ENCODE results near the gene IKZF3. TPM values are rescaled to one million over a fixed set of nuclear protein-coding genes. Genes with fewer than 3 reads are reported as not detected.

IKZF3 gene
- polyA plus RNA-seq, 2 donors, result 0.52 to 0.84 TPM

- Histone ChIP-seq H3K27ac (ENCODE audit: low read depth in 2 of 2, low read length in 1 of 2) (no peak overlapping the region), H3K9me3 (ENCODE audit: control insufficient read depth in 2 of 2, insufficient read depth in 1 of 2, low read depth in 1 of 2, low read length in 1 of 2) (peaks cover 7 to 8% of the 10 kb centered on the region in 2 donors), H3K36me3 (ENCODE audit: control insufficient read depth in 2 of 2, insufficient read depth in 2 of 2, low read length in 1 of 2) (no peaks in the 10 kb centered on the region), H3K4me1 (ENCODE audit: control insufficient read depth in 2 of 2, insufficient read depth in 2 of 2, low read length in 1 of 2) (no peaks in the 10 kb centered on the region), H3K4me3 (ENCODE audit: low read depth in 1 of 2, low read length in 2 of 2) (no peak overlapping the region), H3K27me3 (ENCODE audit: control insufficient read depth in 1 of 2, insufficient read depth in 2 of 2, low read length in 2 of 2) (no peaks in the 10 kb centered on the region)
- 95 to 96% methylated on average over 5 of the region's 5 CpGs for whole genome bisulfite sequencing, 2 donors
Observed at GRCh38 chr17:39823407-39824054, 40.6 kb downstream of the IKZF3 start.

GRCh38 chr17:39822051-39822451, 42.1 kb downstream of the IKZF3 start:
- H3K4me3 ChIP-seq (ENCODE audit: low read depth in 1 of 2, low read length in 2 of 2), result no peak overlapping the region
- no peak overlapping the region for H3K27ac ChIP-seq (ENCODE audit: low read depth in 2 of 2, low read length in 1 of 2)
- H3K27me3 ChIP-seq (ENCODE audit: control insufficient read depth in 1 of 2, insufficient read depth in 2 of 2, low read length in 2 of 2), result no peaks in the 10 kb centered on the region
- no peaks in the 10 kb centered on the region for H3K4me1 ChIP-seq (ENCODE audit: control insufficient read depth in 2 of 2, insufficient read depth in 2 of 2, low read length in 1 of 2)
- WGBS, 2 donors, result 80 to 88% methylated on average over 2 of the region's 2 CpGs
- peaks cover 7 to 8% of the 10 kb centered on the region in 2 donors for H3K9me3 ChIP-seq (ENCODE audit: control insufficient read depth in 2 of 2, insufficient read depth in 1 of 2, low read depth in 1 of 2, low read length in 1 of 2)
- H3K36me3 ChIP-seq (ENCODE audit: control insufficient read depth in 2 of 2, insufficient read depth in 2 of 2, low read length in 1 of 2), result no peaks in the 10 kb centered on the region

- no peaks in the 10 kb centered on the region for H3K4me1 ChIP-seq (ENCODE audit: control insufficient read depth in 2 of 2, insufficient read depth in 2 of 2, low read length in 1 of 2)
- H3K4me3 ChIP-seq (ENCODE audit: low read depth in 1 of 2, low read length in 2 of 2), result no peak overlapping the region
- no peaks in the 10 kb centered on the region for H3K27me3 ChIP-seq (ENCODE audit: control insufficient read depth in 1 of 2, insufficient read depth in 2 of 2, low read length in 2 of 2)
- no peaks in the 10 kb centered on the region for H3K36me3 ChIP-seq (ENCODE audit: control insufficient read depth in 2 of 2, insufficient read depth in 2 of 2, low read length in 1 of 2)
- H3K9me3 ChIP-seq (ENCODE audit: control insufficient read depth in 2 of 2, insufficient read depth in 1 of 2, low read depth in 1 of 2, low read length in 1 of 2), result peaks cover 7 to 8% of the 10 kb centered on the region in 2 donors
- H3K27ac ChIP-seq (ENCODE audit: low read depth in 2 of 2, low read length in 1 of 2), result peak overlapping the region in 1 of 2 donors; percentile 29
- 89 to 94% methylated on average over 2 of the region's 2 CpGs for WGBS, 2 donors
Observed at GRCh38 chr17:39820987-39821386, 43.1 kb downstream of the IKZF3 start.

DNA sequence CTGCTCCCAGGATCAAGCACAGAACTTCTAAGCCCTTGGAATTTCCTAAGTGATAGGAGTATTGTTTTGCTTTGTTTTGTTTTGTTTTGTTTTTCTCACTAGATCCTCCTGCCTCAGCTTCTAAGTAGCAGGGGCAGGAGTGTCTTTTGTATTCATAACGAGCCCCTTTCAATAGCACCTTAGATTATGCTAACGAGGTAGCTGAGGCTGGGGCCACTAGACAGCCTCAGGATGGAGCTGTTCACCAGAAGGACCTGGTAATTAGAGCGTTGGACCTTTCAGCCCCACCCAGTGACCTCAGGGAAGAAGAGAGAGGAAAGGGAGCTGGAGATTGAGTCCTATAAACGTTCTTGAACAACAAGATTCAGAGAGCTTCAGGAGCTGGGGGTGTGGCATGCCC, 43.6 kb downstream of the IKZF3 start:
- Histone ChIP-seq H3K36me3 (ENCODE audit: control insufficient read depth in 2 of 2, insufficient read depth in 2 of 2, low read length in 1 of 2) (no peaks in the 10 kb centered on the region), H3K27ac (ENCODE audit: low read depth in 2 of 2, low read length in 1 of 2) (peak overlapping the region in 1 of 2 donors; percentile 29), H3K4me3 (ENCODE audit: low read depth in 1 of 2, low read length in 2 of 2) (no peak overlapping the region), H3K4me1 (ENCODE audit: control insufficient read depth in 2 of 2, insufficient read depth in 2 of 2, low read length in 1 of 2) (no peaks in the 10 kb centered on the region), H3K9me3 (ENCODE audit: control insufficient read depth in 2 of 2, insufficient read depth in 1 of 2, low read depth in 1 of 2, low read length in 1 of 2) (peaks cover 7 to 8% of the 10 kb centered on the region in 2 donors), H3K27me3 (ENCODE audit: control insufficient read depth in 1 of 2, insufficient read depth in 2 of 2, low read length in 2 of 2) (no peaks in the 10 kb centered on the region)
- 25 to 26% methylated on average over 4 of the region's 4 CpGs for WGBS, 2 donors

GRCh38 chr17:39818358-39819000, 45.6 kb downstream of the IKZF3 start:
- H3K4me3 ChIP-seq (ENCODE audit: low read depth in 1 of 2, low read length in 2 of 2), result no peak overlapping the region
- no peaks in the 10 kb centered on the region for H3K27me3 ChIP-seq (ENCODE audit: control insufficient read depth in 1 of 2, insufficient read depth in 2 of 2, low read length in 2 of 2)
- no peaks in the 10 kb centered on the region for H3K36me3 ChIP-seq (ENCODE audit: control insufficient read depth in 2 of 2, insufficient read depth in 2 of 2, low read length in 1 of 2)
- peak overlapping the region in 1 of 2 donors; percentile 49 for H3K27ac ChIP-seq (ENCODE audit: low read depth in 2 of 2, low read length in 1 of 2)
- peaks cover 1 to 2% of the 10 kb centered on the region in 2 donors for H3K9me3 ChIP-seq (ENCODE audit: control insufficient read depth in 2 of 2, insufficient read depth in 1 of 2, low read depth in 1 of 2, low read length in 1 of 2)
- WGBS, 2 donors, result 63 to 74% methylated on average over 9 of the region's 9 CpGs
- H3K4me1 ChIP-seq (ENCODE audit: control insufficient read depth in 2 of 2, insufficient read depth in 2 of 2, low read length in 1 of 2), result no peaks in the 10 kb centered on the region

DNA sequence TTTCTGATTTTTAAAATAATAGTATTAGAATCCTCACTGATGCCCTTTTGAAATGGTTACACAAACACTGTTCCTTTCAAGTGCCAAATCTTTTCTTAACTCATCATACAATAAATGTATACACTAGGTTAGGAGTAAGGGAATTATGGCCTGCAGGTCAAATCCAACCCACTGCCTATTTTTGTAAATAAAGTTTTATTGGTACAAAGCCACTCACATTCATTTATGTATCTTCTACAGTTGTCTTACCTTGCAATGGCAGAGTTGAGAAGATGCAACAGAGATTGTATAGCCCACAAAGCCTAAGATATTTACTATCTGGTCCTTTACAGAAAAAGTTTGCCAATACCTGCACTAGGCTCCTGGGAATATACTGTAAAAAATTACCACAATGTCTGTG, 47.8 kb downstream of the IKZF3 start:
- Histone ChIP-seq H3K4me1 (ENCODE audit: control insufficient read depth in 2 of 2, insufficient read depth in 2 of 2, low read length in 1 of 2) (no peaks in the 10 kb centered on the region), H3K4me3 (ENCODE audit: low read depth in 1 of 2, low read length in 2 of 2) (no peak overlapping the region), H3K36me3 (ENCODE audit: control insufficient read depth in 2 of 2, insufficient read depth in 2 of 2, low read length in 1 of 2) (no peaks in the 10 kb centered on the region), H3K27me3 (ENCODE audit: control insufficient read depth in 1 of 2, insufficient read depth in 2 of 2, low read length in 2 of 2) (no peaks in the 10 kb centered on the region), H3K9me3 (ENCODE audit: control insufficient read depth in 2 of 2, insufficient read depth in 1 of 2, low read depth in 1 of 2, low read length in 1 of 2) (no peaks in the 10 kb centered on the region), H3K27ac (ENCODE audit: low read depth in 2 of 2, low read length in 1 of 2) (no peak overlapping the region)

GRCh38 chr17:39814497-39814896, 49.6 kb downstream of the IKZF3 start:
- H3K9me3 ChIP-seq (ENCODE audit: control insufficient read depth in 2 of 2, insufficient read depth in 1 of 2, low read depth in 1 of 2, low read length in 1 of 2), result no peaks in the 10 kb centered on the region
- no peak overlapping the region for H3K4me3 ChIP-seq (ENCODE audit: low read depth in 1 of 2, low read length in 2 of 2)
- no peaks in the 10 kb centered on the region for H3K27me3 ChIP-seq (ENCODE audit: control insufficient read depth in 1 of 2, insufficient read depth in 2 of 2, low read length in 2 of 2)
- no peaks in the 10 kb centered on the region for H3K4me1 ChIP-seq (ENCODE audit: control insufficient read depth in 2 of 2, insufficient read depth in 2 of 2, low read length in 1 of 2)
- H3K27ac ChIP-seq (ENCODE audit: low read depth in 2 of 2, low read length in 1 of 2), result no peak overlapping the region
- H3K36me3 ChIP-seq (ENCODE audit: control insufficient read depth in 2 of 2, insufficient read depth in 2 of 2, low read length in 1 of 2), result no peaks in the 10 kb centered on the region
- WGBS, 2 donors, result 88% methylated on average over 2 of the region's 2 CpGs

- H3K4me1 ChIP-seq (ENCODE audit: control insufficient read depth in 2 of 2, insufficient read depth in 2 of 2, low read length in 1 of 2), result no peaks in the 10 kb centered on the region
- WGBS, 2 donors, result 66 to 79% methylated on average over 11 of the region's 11 CpGs
- no peaks in the 10 kb centered on the region for H3K9me3 ChIP-seq (ENCODE audit: control insufficient read depth in 2 of 2, insufficient read depth in 1 of 2, low read depth in 1 of 2, low read length in 1 of 2)
- H3K27me3 ChIP-seq (ENCODE audit: control insufficient read depth in 1 of 2, insufficient read depth in 2 of 2, low read length in 2 of 2), result no peaks in the 10 kb centered on the region
- H3K36me3 ChIP-seq (ENCODE audit: control insufficient read depth in 2 of 2, insufficient read depth in 2 of 2, low read length in 1 of 2), result no peaks in the 10 kb centered on the region
- no peak overlapping the region for H3K27ac ChIP-seq (ENCODE audit: low read depth in 2 of 2, low read length in 1 of 2)
- no peak overlapping the region for H3K4me3 ChIP-seq (ENCODE audit: low read depth in 1 of 2, low read length in 2 of 2)
Observed at GRCh38 chr17:39813631-39814030, 50.5 kb downstream of the IKZF3 start.

GRCh38 chr17:39812466-39812865, 51.6 kb downstream of the IKZF3 start:
- no peaks in the 10 kb centered on the region for H3K36me3 ChIP-seq (ENCODE audit: control insufficient read depth in 2 of 2, insufficient read depth in 2 of 2, low read length in 1 of 2)
- 48 to 53% methylated on average over 6 of the region's 6 CpGs for WGBS, 2 donors

More at GRCh38 chr17:39812466-39812865, 51.6 kb downstream of the IKZF3 start:
- Histone ChIP-seq H3K4me3 (ENCODE audit: low read depth in 1 of 2, low read length in 2 of 2) (no peak overlapping the region), H3K4me1 (ENCODE audit: control insufficient read depth in 2 of 2, insufficient read depth in 2 of 2, low read length in 1 of 2) (no peaks in the 10 kb centered on the region), H3K9me3 (ENCODE audit: control insufficient read depth in 2 of 2, insufficient read depth in 1 of 2, low read depth in 1 of 2, low read length in 1 of 2) (no peaks in the 10 kb centered on the region), H3K27me3 (ENCODE audit: control insufficient read depth in 1 of 2, insufficient read depth in 2 of 2, low read length in 2 of 2) (no peaks in the 10 kb centered on the region), H3K27ac (ENCODE audit: low read depth in 2 of 2, low read length in 1 of 2) (peak overlapping the region; percentile 17 to 33)

Measured in esophagus (tissue), 2 donors.